Heart left ventricle (tissue), 13 donors: Measurements from ENCODE around the gene TMEM126B.

Source experiments
- POLR2A ChIP-seq, 2 donors: fragments of 450-650 bp; IDR thresholded peaks; one replicate each; pipeline ENCODE4 v1.6.1; 2017; ENCODE audit warnings: antibody characterized with exemption in 2 of 2, mild to moderate bottlenecking in 2 of 2, moderate library complexity in 2 of 2
- TF ChIP-seq, protein P1 (sequence below), 12 donors: fragments of 200-600 bp; sonication (generic) in 4 of 12; IDR thresholded peaks; one replicate each; pipeline versions ENCODE4 v1.5.0 to v1.8.0; 2018 to 2022; ENCODE audit warnings: antibody characterized with exemption in 12 of 12, mild to moderate bottlenecking in 5 of 12
- donor health status: ischemic (EF 13 %, LVEDD 7.1; RV severe dilation, severe dysfunction).
- donor health status: DM: no; HTN: yes; CAD: no.
- donor health status: DM: no; HTN: no; CAD: no.
- donor health status: ischemic (EF 25% LVEDD 6.9; RV normal size, moderate dysfunction).
- donor health status: ischemic (EF 25% LVEDD 5.7; RV mildly dilated, moderate dysfunction).
- donor health status: ischemic (EF 35%, LVEDD 5.7; RV mildly dilated, moderate dysfunction).
- donor health status: nonischemic (EF 11% LVEDD 7.7; RV severe dilation, severe dysfunction).
- donor health status: DM: yes; HTN: yes; CAD: no.
- donor health status: PGD.
- donor health status: ischemic (EF 29% LVEDD 5.4; RV normal size, mild dysfunction).
- donor health status: nonischemic (EF 23%, LVEDD 6.1; RV moderate dilation, normal function).

DNA sequence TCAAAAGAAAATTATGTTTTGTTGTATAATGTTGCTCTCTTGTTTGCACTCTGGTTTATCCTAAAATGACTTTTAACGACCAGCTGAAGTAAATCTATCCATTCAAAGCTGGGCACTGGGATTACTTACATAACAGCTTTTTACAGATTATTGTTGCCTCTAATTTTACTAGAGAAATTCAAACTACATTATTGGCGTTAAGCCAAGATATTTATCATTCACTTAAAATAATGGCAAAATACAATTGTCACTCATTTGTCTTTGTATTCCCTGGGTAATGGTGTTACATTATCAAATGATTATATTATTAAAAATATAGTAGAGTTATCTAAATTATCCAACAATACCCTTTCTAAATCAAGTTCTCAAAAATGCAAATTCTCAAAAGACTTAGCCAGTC lies 31.5 kb upstream of the TMEM126B start:
- TF ChIP-seq, protein P1, sequence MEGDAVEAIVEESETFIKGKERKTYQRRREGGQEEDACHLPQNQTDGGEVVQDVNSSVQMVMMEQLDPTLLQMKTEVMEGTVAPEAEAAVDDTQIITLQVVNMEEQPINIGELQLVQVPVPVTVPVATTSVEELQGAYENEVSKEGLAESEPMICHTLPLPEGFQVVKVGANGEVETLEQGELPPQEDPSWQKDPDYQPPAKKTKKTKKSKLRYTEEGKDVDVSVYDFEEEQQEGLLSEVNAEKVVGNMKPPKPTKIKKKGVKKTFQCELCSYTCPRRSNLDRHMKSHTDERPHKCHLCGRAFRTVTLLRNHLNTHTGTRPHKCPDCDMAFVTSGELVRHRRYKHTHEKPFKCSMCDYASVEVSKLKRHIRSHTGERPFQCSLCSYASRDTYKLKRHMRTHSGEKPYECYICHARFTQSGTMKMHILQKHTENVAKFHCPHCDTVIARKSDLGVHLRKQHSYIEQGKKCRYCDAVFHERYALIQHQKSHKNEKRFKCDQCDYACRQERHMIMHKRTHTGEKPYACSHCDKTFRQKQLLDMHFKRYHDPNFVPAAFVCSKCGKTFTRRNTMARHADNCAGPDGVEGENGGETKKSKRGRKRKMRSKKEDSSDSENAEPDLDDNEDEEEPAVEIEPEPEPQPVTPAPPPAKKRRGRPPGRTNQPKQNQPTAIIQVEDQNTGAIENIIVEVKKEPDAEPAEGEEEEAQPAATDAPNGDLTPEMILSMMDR (IDR thresholded peaks at IDR 0.05): no peak
- TF ChIP-seq POLR2A (IDR thresholded peaks at IDR 0.05): no peak
